Activated CD4-positive, alpha-beta T cell treated with anti-CD3 and anti-CD28 coated beads, Interleukin-10, Interleukin-2, amounts not matched to agents 100 ng/mL and 50 ng/mL, durations not matched to agents 16 hours and 8 hours (primary cell): ENCODE measurements around the gene EPHA6.

Source experiments
- DNase-seq: peaks from one replicate; pipeline ENCODE4 v3.0.0-alpha.2; 2020

The EPHA6 gene

GRCh38 chr3:96813820-96814650, at the start of gene EPHA6:
TSS of gene EPHA6 (plus strand) at chr3:96814594.
- peak; percentile 12 for DNase-seq

- DNase-seq: no peak
Observed at GRCh38 chr3:96776818-96777217, 37.6 kb upstream of the EPHA6 start.

GRCh38 chr3:96779810-96780209, 34.6 kb upstream of the EPHA6 start:
- peak; percentile 3 for DNase-seq

- DNase-seq: no peak
Observed at GRCh38 chr3:96796101-96796500, 18.3 kb upstream of the EPHA6 start.

- DNase-seq: no peak
Observed at GRCh38 chr3:96803870-96804269, 10.5 kb upstream of the EPHA6 start.

GRCh38 chr3:96806341-96806740, 8.1 kb upstream of the EPHA6 start:
- no peak for DNase-seq

- DNase-seq: peak; percentile 86
Observed at GRCh38 chr3:96813134-96813819, 1.1 kb upstream of the EPHA6 start.

- DNase-seq: no peak
Observed at GRCh38 chr3:96814651-96815567, 515 bp downstream of the EPHA6 start.

GRCh38 chr3:96831175-96831574, 16.8 kb downstream of the EPHA6 start:
- DNase-seq: no peak

- DNase-seq: no peak
Observed at GRCh38 chr3:96833301-96833700, 18.9 kb downstream of the EPHA6 start.

GRCh38 chr3:96836153-96836915, 21.9 kb downstream of the EPHA6 start:
- no peak for DNase-seq

GRCh38 chr3:96843505-96844203, 29.3 kb downstream of the EPHA6 start:
- DNase-seq: no peak

- DNase-seq: no peak
Observed at GRCh38 chr3:96844204-96844514, 29.8 kb downstream of the EPHA6 start.

- no peak for DNase-seq
Observed at GRCh38 chr3:96852849-96853248, 38.5 kb downstream of the EPHA6 start.

- no peak for DNase-seq
Observed at GRCh38 chr3:96860882-96861281, 46.5 kb downstream of the EPHA6 start.

- DNase-seq: peak; percentile 24
Observed at GRCh38 chr3:96863129-96863740, 48.8 kb downstream of the EPHA6 start.

GRCh38 chr3:96865605-96866004, 51.2 kb downstream of the EPHA6 start:
- DNase-seq: no peak

- DNase-seq: no peak
Observed at GRCh38 chr3:96869316-96869715, 54.9 kb downstream of the EPHA6 start.

GRCh38 chr3:96877510-96877909, 63.1 kb downstream of the EPHA6 start:
- DNase-seq: no peak

- DNase-seq: no peak
Observed at GRCh38 chr3:96900031-96900430, 85.6 kb downstream of the EPHA6 start.

GRCh38 chr3:96900566-96900965, 86.2 kb downstream of the EPHA6 start:
- DNase-seq: no peak

GRCh38 chr3:96915445-96915844, 101.1 kb downstream of the EPHA6 start:
- no peak for DNase-seq
